Activated naive CD4-positive, alpha-beta T cell treated with anti-CD3 and anti-CD28 coated beads for 36 hours (primary cell): Measurements from ENCODE around the gene SMIM1. TPM values are rescaled to one million over a fixed set of nuclear protein-coding genes. Genes with fewer than 3 reads are reported as not detected.

Source experiments
- CTCF ChIA-PET: fragments of 350-600 bp; sonication (Branson Sonifier 250); formaldehyde crosslinking; loops from one replicate; lab custom pipeline; 2021; ENCODE audit warnings: antibody characterized with exemption; lab: Charles Lee
- DNase-seq: peaks from one replicate; pipeline ENCODE4 v3.0.0-alpha.2; 2020
- H3K27ac Mint-ChIP-seq: one replicate; pipeline ENCODE4 v1.8.0; 2021; ENCODE audit warnings: mild to moderate bottlenecking, mixed read lengths
- H3K27me3 Mint-ChIP-seq: one replicate; pipeline ENCODE4 v1.8.0; 2021; ENCODE audit warnings: low read depth, mixed read lengths
- H3K36me3 Mint-ChIP-seq: one replicate; pipeline ENCODE4 v1.8.0; 2021; ENCODE audit warnings: low read depth, mixed read lengths
- H3K4me1 Mint-ChIP-seq: one replicate; pipeline ENCODE4 v1.8.0; 2021; ENCODE audit warnings: low read depth, mixed read lengths
- H3K4me3 Mint-ChIP-seq: one replicate; pipeline ENCODE4 v1.8.0; 2021; ENCODE audit warnings: mild to moderate bottlenecking, moderate library complexity, mixed read lengths
- H3K9me3 Mint-ChIP-seq: one replicate; pipeline ENCODE4 v1.8.0; 2021; ENCODE audit warnings: mixed read lengths
- intact Hi-C: fragments of 100-400 bp; cut with micrococcal nuclease; formaldehyde crosslinking; loops from one replicate; pipeline ENCODE4 v1.15.1; 2023
- total RNA-seq, 2 experiments: library from RNA; stranded (reverse); gene quantifications; one replicate each; pipeline ENCODE4 v1.2.3, GENCODE V29; 2021

Gene SMIM1
- total RNA-seq, 2 experiments from 2014 or later, result 0.83 to 2.0 TPM

DNA sequence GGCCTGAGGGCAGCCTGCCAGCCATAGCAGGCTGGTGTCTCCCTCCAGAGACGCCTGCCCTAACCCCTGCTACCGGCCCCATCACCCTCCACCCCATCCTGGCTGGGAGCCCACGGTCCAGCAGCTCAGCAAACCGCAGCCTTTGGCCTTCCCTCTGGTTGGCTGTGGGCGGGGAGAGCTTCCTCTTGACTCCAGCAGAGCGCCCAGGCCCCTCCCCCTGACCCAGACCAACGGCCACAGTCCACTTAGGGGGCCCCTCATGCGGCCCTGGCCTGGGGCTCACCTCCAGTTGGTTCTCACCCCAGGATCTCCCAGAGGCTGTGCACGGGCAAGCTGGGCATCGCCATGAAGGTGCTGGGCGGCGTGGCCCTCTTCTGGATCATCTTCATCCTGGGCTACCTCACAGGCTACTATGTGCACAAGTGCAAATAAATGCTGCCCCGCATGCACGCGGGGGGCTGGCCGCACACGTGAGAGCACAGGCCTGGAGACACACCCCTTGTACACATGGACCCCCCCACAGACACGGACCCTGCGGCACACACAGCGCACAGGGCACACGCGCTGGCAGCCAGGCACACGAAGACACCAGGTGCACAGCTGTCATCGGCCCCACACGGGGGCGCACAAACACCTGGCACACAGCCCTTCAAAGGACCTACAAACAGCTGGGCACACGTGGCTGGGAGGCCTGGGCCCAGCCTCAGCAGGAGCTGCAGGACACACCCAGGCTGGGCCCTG, 3.1 kb downstream of the SMIM1 start:
- Mint-ChIP-seq H3K9me3 (no peaks in the 10 kb centered on the region), H3K27me3 (no peaks in the 10 kb centered on the region), H3K36me3 (peaks cover 11% of the 10 kb centered on the region), H3K4me1 (peaks cover 10% of the 10 kb centered on the region), H3K27ac (no peak overlapping the region), H3K4me3 (no peak overlapping the region)
- intact Hi-C loops, result loop anchor here (1.0 kb wide), 1 partner anchor 26 kb away; no protein-coding TSS in a partner anchor
- CTCF ChIA-PET, result interaction anchor here (1.2 to 1.6 kb wide), 3 partner anchors 9 to 26 kb away, joined by 3 to 5 read pairs (median 3); partner anchors contain the start of gene LRRC47
- DNase-seq, result peak; percentile 60

DNA sequence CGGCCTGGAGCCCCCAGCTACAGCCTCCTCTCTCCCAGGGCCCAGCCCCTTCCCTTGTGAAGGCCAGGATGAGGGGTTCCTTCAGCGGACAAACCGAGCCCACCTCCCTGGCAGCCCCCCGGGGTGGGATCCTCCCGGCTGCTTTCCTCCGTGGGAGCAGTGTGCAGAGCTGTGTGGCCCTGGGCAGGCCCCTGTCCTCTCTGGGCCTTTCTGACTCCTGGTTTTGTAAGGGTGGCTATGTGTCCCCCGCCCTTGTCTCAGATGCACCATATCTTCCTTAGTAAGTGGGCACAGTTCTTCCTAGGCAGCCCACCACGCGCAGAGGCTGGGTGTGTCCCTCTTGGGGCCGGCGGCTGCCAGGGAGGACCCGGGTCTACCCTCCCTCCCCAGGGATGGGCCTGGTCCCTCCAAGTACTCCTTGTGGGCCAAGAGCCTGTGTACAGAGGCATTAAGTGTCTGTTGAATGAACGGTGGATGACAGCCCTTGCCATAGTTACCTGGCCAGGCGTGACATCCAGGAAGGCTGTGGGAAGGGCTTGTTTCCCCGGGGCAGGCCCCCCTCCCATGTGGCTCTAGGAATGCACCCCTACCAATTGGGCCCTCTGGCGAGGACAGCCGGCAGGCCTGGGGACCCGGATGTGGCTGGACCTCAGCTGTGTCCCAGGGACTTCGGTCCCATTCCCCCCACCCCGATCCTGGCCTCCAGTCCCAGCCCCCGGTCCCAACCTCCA, 3.8 kb downstream of the SMIM1 start:
- Mint-ChIP-seq H3K4me3 (no peak overlapping the region), H3K4me1 (peaks cover 5% of the 10 kb centered on the region), H3K9me3 (no peaks in the 10 kb centered on the region), H3K27ac (no peak overlapping the region), H3K36me3 (peaks cover 15% of the 10 kb centered on the region), H3K27me3 (no peaks in the 10 kb centered on the region)
- intact Hi-C loops, result loop anchor here (1.0 kb wide), 1 partner anchor 25 kb away; no protein-coding TSS in a partner anchor
- CTCF ChIA-PET, result interaction anchor here (1.2 to 1.6 kb wide), 3 partner anchors 8 to 25 kb away, joined by 3 to 5 read pairs (median 3); partner anchors contain the start of gene LRRC47
- no peak for DNase-seq

DNA sequence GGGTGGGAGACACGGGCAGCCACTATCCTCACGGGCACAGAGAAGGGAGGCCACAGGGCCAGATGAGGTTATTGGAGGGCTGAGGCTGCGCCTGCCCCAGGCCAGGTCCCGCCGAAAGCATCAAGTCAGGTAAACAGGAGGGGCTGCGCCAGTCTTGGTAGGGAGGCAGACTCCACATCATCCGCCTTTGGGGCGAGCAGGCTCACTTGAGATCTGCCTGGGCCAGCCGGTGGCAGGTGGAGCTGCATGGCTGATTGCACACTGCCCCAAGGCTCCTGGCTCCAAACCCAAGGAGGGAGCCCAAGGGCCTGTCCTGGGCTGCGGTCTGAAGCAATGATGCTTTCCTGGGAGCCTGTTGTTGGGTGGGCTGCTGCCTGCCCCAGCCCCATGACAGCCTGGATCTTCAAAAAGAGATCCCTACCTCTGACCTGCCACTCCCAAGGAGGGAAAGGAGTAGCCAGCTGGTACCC, 4.6 kb downstream of the SMIM1 start:
- Mint-ChIP-seq H3K4me1 (no peaks in the 10 kb centered on the region), H3K27ac (no peak overlapping the region), H3K27me3 (no peaks in the 10 kb centered on the region), H3K9me3 (no peaks in the 10 kb centered on the region), H3K4me3 (no peak overlapping the region), H3K36me3 (peaks cover 17% of the 10 kb centered on the region)
- intact Hi-C loops, result no loop called here
- CTCF ChIA-PET, result no interaction called here
- no peak for DNase-seq

DNA sequence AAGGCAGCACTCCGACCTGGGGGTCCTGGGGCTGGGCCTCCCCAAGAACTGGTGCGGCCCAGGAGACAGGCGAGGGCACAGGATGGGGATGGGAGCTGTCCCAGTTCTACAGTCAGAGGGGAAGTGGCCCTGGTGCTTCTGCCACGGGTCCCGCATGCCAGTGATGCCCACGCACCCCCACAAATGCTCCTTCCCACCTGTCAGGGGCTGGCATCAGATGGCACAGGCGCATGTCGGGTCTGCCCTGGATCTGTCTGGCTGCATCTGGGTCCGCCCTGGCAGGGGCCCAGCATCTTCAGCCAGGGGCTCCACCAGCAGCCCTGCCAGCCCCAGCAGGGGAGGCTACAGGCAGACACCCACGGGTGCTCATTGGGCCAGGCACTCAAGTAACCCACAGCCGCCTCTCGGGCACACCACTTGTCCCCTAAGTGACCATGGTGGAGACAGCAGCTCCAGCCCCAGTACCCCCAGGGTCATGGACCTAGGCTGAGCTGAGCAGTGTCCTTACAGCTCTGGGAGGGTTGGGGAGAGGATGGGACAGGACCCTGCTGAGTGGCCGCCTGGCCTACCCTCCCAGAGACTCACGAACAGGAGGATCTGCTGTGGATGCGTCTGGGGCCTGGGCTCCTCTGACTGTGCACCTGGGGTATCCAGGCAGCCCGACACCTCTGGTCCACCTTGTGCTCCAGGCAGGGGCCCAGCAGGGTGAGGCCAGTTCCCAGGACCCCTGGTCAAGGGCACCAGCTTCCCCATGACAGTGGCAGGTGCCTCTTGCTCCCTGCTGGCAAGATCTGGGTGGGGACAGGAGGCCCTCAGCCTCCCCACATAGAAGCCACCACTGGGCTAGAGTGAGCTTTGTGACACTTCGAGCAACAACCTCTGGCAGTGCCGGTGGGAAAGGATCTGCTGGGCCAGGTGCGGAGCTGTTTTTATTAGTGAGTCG, 5.4 kb downstream of the SMIM1 start:
- Mint-ChIP-seq H3K27ac (no peak overlapping the region), H3K9me3 (no peaks in the 10 kb centered on the region), H3K4me1 (no peaks in the 10 kb centered on the region), H3K27me3 (no peaks in the 10 kb centered on the region), H3K4me3 (no peak overlapping the region), H3K36me3 (peaks cover 17% of the 10 kb centered on the region)
- DNase-seq, result no peak
- CTCF ChIA-PET, result interaction anchor here (0.5 to 1.3 kb wide), 2 partner anchors 9 to 26 kb away, joined by 3 read pairs; no protein-coding TSS in a partner anchor
- intact Hi-C loops, result no loop called here

DNA sequence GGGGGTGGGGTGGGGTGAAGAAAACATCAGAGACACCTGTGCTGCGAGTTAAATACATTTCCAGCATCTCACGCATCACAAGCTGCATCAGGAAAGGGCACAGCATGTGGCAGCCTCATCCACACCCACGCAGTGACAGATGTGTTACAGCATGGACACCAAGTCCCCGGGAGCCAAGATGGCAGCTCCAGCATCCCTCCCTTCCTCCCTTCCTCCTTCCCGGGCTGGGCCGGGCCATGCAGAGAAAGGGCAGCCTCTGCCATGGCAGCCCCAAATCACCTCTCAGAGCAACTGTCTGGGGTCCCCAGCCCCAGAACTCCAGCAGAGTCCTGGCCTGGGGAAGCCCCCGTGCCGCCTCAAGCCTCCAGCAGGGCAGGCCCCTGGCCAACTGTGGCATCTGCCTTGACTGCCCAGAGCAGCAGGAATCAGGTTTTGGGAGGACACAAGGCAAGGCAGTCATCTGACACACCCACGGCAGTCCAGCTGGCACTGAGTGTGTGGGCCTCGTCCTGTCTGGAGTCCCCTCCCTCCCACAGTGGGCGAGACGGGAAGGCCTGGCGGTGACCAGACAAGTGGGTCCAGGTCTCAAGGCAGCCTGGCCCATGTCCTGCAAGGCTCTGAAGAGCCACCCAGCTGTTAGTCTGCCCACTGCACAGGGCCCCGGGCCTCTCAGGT, 6.2 kb downstream of the SMIM1 start:
- DNase-seq, result no peak
- Mint-ChIP-seq H3K27ac (no peak overlapping the region), H3K4me3 (no peak overlapping the region), H3K9me3 (no peaks in the 10 kb centered on the region), H3K27me3 (no peaks in the 10 kb centered on the region), H3K36me3 (peaks cover 17% of the 10 kb centered on the region), H3K4me1 (no peaks in the 10 kb centered on the region)
- intact Hi-C loops, result no loop called here
- CTCF ChIA-PET, result interaction anchor here (0.5 to 1.3 kb wide), 2 partner anchors 8 to 25 kb away, joined by 3 read pairs; no protein-coding TSS in a partner anchor

DNA sequence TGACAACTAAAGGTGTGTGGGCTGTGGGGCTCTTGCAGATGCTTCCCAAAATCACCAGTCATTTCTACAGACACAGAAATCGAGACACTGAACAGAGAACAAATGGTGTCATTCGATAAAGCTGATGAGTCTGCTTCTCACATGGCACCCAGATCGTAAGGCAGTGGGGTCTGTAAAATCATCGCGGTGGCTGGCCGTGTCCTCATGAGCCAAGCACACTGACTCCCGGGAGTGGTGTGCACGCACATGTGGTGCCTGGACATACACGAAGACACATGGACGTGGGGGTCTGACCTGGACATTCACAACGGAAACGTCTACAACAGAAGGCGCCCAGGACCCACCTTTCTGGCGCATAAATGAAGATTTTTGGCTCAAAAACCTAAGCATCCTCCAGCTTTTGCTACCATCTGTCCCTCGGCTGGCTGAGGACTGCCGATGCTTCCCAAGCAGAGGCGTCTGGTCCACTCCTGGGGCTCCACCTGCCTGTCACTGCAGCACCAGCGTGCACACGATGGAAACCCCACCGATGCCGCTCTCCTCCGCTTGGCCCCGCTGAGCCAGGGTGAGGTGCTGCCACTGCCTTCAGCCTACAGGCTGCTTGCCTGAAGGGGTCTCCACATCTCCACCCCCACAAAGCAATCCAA, 6.8 kb downstream of the SMIM1 start:
- Mint-ChIP-seq H3K27ac (no peak overlapping the region), H3K36me3 (peaks cover 19% of the 10 kb centered on the region), H3K4me1 (no peaks in the 10 kb centered on the region), H3K27me3 (no peaks in the 10 kb centered on the region), H3K9me3 (no peaks in the 10 kb centered on the region), H3K4me3 (no peak overlapping the region)
- intact Hi-C loops, result no loop called here
- DNase-seq, result no peak
- CTCF ChIA-PET, result interaction anchor here (1.3 kb wide), 1 partner anchor 25 kb away, joined by 3 read pairs; no protein-coding TSS in a partner anchor

DNA sequence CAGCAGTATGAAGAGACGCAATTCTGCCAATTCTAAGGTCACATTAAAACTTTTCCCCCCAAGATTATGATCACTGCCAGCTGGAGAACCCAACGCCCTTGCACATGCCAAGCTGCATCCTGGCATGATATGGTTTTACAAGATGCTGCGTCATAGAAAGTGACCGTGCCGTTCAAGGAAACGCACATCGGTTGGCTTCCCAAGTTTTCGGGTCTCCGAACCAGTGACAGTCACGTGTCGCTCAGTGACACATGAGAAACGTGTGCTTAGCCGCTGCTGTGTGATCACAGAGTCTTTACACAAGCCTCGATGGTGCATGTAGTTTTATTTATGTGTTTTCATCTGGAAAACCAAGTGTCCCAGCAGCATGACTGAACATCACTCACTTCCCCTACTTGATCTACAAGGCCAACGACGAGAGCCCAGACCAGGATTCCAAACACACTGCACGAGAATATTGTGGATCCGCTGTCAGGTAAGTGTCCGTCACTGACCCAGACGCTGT, 7.4 kb downstream of the SMIM1 start:
- peaks cover 20% of the 10 kb centered on the region for H3K36me3 Mint-ChIP-seq
- H3K9me3 Mint-ChIP-seq, result no peaks in the 10 kb centered on the region
- DNase-seq, result no peak
- no peak overlapping the region for H3K27ac Mint-ChIP-seq
- intact Hi-C loops, result no loop called here
- H3K4me1 Mint-ChIP-seq, result no peaks in the 10 kb centered on the region
- CTCF ChIA-PET, result no interaction called here
- no peak overlapping the region for H3K4me3 Mint-ChIP-seq
- H3K27me3 Mint-ChIP-seq, result no peaks in the 10 kb centered on the region

DNA sequence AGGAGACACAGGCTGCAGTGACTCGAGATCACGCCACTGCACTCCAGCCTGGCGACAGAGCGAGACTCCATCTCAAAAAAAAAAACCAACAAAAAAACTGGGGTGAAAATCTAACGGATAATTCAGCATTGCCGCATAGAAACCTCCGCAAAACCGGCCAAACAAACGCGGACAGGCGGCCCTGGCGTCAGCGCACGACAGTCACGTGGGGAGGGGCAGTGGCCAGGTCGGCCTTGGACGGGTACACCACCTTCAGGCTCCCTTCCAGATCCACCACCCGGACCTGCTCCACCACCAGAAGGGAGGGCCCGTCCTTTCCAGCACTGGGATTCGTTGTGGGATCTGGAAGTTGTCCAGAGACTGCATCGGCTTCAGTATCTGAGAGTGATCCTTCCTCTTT, 8.4 kb downstream of the SMIM1 start:
- peaks cover 27% of the 10 kb centered on the region for H3K36me3 Mint-ChIP-seq
- H3K4me1 Mint-ChIP-seq, result no peaks in the 10 kb centered on the region
- intact Hi-C loops, result no loop called here
- no peak overlapping the region for H3K27ac Mint-ChIP-seq
- no peak overlapping the region for H3K4me3 Mint-ChIP-seq
- no peaks in the 10 kb centered on the region for H3K9me3 Mint-ChIP-seq
- H3K27me3 Mint-ChIP-seq, result no peaks in the 10 kb centered on the region
- CTCF ChIA-PET, result no interaction called here
- no peak for DNase-seq

DNA sequence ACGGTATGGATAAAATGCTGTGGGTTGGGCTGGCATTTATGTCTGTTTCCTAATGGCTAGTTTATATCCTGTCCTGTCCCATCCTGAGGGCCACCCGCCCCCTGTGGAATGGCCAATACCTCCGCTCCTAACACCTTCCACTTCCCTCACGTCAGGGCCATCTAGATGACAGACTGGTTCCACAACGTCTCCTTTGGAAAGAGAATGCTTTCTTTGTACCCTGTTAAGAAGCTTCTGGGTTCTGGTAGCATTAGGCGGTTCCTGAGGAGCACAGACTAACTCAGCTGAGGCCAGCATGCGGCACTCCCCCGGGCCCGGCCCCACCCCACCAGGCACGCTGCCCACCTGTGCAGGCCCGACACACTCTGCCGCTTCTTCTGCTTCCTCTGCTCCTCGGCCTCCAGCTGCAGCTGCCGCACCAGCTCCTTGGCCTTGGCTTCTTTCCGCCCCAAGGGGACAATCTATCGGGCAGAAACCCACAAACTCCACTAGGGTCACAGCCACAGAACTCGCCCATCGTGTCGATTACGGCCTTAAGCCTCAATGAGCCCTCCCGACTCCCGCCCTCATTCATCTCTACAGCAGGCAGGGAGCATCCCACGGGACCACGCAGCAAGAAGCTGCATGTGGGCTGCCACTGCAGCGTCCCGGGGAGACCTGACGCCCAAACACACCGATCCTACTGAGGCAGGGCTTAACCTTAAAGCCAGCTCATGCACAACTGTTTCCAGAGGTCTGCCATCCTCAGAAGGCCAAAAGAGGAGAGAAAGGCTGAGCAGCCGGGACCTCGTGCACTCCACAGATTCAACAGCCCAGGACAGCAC, 11.3 kb downstream of the SMIM1 start:
- Mint-ChIP-seq H3K27me3 (no peaks in the 10 kb centered on the region), H3K9me3 (no peaks in the 10 kb centered on the region), H3K4me1 (peaks cover 10% of the 10 kb centered on the region), H3K27ac (no peak overlapping the region), H3K4me3 (no peak overlapping the region), H3K36me3 (peaks cover 33% of the 10 kb centered on the region)
- intact Hi-C loops, result no loop called here
- no peak for DNase-seq
- CTCF ChIA-PET, result interaction anchor here (0.7 kb wide), 1 partner anchor 8 kb away, joined by 3 read pairs; no protein-coding TSS in a partner anchor

DNA sequence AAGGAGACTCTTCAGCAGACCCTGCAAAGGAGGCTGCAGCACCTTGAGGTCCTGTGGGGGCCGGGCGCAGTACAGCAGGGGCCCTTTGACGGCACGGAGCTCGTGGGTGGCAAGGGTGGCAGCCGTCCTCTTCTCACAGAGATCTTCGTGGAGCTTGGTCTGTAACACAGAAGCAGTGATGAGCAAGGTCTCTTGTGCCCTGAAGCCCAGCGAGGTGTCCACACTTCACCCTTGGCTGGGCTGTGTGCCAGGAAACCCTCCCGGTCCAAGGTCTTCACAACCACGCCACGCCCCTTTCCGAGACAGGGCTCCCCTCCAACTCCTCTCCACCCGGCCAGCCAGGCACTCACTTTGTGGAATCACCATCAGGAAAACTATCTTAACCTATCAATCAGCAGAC, 12.5 kb downstream of the SMIM1 start:
- Mint-ChIP-seq H3K4me1 (peaks cover 10% of the 10 kb centered on the region), H3K36me3 (peaks cover 28% of the 10 kb centered on the region), H3K27me3 (no peaks in the 10 kb centered on the region), H3K27ac (no peak overlapping the region), H3K9me3 (no peaks in the 10 kb centered on the region), H3K4me3 (no peak overlapping the region)
- DNase-seq, result no peak
- CTCF ChIA-PET, result no interaction called here
- intact Hi-C loops, result no loop called here
